ENCODE data around the gene MASP1. TPM values are rescaled to one million over a fixed set of nuclear protein-coding genes. Genes with fewer than 3 reads are reported as not detected.

The MASP1 gene
- total RNA-seq, 1 experiment from 2014 or later, result 1.0 TPM

DNA sequence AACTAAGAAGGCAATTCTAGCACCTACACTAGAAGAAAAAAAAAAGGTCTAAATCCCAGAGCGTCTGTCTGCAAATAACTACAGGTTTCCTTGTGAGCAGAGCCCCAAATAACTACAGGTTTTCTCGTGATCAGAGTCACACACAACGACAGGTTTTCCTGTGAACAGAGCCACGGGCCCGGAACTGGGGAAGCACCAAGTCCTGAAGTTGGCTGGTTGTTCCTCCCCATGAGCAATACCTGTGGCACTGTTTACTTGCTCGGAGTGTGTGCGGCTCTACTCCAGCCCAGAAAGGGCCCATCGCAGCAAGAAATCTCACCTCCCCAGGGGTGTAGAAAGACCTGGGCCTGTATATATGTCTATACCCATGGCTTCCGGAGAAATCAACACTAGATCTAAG, 644 bp upstream of the MASP1 start:
- TF ChIP-seq, protein P1, sequence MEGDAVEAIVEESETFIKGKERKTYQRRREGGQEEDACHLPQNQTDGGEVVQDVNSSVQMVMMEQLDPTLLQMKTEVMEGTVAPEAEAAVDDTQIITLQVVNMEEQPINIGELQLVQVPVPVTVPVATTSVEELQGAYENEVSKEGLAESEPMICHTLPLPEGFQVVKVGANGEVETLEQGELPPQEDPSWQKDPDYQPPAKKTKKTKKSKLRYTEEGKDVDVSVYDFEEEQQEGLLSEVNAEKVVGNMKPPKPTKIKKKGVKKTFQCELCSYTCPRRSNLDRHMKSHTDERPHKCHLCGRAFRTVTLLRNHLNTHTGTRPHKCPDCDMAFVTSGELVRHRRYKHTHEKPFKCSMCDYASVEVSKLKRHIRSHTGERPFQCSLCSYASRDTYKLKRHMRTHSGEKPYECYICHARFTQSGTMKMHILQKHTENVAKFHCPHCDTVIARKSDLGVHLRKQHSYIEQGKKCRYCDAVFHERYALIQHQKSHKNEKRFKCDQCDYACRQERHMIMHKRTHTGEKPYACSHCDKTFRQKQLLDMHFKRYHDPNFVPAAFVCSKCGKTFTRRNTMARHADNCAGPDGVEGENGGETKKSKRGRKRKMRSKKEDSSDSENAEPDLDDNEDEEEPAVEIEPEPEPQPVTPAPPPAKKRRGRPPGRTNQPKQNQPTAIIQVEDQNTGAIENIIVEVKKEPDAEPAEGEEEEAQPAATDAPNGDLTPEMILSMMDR (conservative IDR thresholded peaks at IDR 0.05), result no peak
- Mint-ChIP-seq H3K9me3 (no peaks in the 10 kb centered on the region), H3K4me1 (peaks cover 38 to 46% of the 10 kb centered on the region in 2 experiments), H3K27me3 (ENCODE audit: low read depth) (peaks cover 19% of the 10 kb centered on the region), H3K36me3 (ENCODE audit: insufficient read depth in 1 of 3, low read depth in 3 of 3) (no peaks in the 10 kb centered on the region), H3K27ac (no peak overlapping the region), H3K4me3 (peak overlapping the region in 1 of 2 experiments; percentile 77; a peak in 3 of 5 replicates)
- no peak overlapping the region for H2AK5ac ChIP-seq (ENCODE audit: insufficient read length, low read length)
- no peak overlapping the region for H3K9ac ChIP-seq (ENCODE audit: extremely low read depth, insufficient read length, low read length)
- no peak overlapping the region for H3K56ac ChIP-seq (ENCODE audit: insufficient read length, low read depth, low read length)
- H3K14ac ChIP-seq (ENCODE audit: insufficient read depth, low read length), result no peak overlapping the region
- H4K8ac ChIP-seq (replicated peaks; ENCODE audit: insufficient read length, low read depth, low read length), result no peak overlapping the region
- no peak overlapping the region for H2BK5ac ChIP-seq (ENCODE audit: insufficient read length, low read length)
- no peak overlapping the region for H4K5ac ChIP-seq (ENCODE audit: insufficient read length, low read depth, low read length)
- no peak overlapping the region for H3K4ac ChIP-seq (ENCODE audit: low read depth, low read length)
- H3K79me1 ChIP-seq (ENCODE audit: insufficient read depth, low read depth, low read length, poor library complexity, severe bottlenecking), result no peaks in the 10 kb centered on the region
- H3K27ac ChIP-seq (ENCODE audit: insufficient read length, low read depth, low read length), result no peak overlapping the region
- H2BK12ac ChIP-seq (ENCODE audit: insufficient read length, low read depth, low read length), result no peak overlapping the region
- no peak overlapping the region for H2BK15ac ChIP-seq (ENCODE audit: low read depth, low read length)
- H4K91ac ChIP-seq (ENCODE audit: insufficient read length, low read depth, low read length), result no peak overlapping the region
- H3K18ac ChIP-seq (ENCODE audit: insufficient read length, low read depth, low read length), result no peak overlapping the region
- no peaks in the 10 kb centered on the region for H3K9me3 ChIP-seq (ENCODE audit: control insufficient read depth, low read depth, low read length)
- H3T11ph ChIP-seq (ENCODE audit: low read length), result no peak overlapping the region
- H3K4me1 ChIP-seq (ENCODE audit: insufficient read depth, low read length), result peaks cover 13% of the 10 kb centered on the region
- no CpG with 5 or more reads among the region's 9 CpGs for WGBS (ENCODE audit: extremely low coverage, insufficient read length, low lambda C conversion rate)
- no peak for DNase-seq
- H3K4me2 ChIP-seq (ENCODE audit: insufficient read depth, insufficient read length, low read length), result no peak overlapping the region
- H3K27me3 ChIP-seq (ENCODE audit: insufficient read depth, low read length), result no peaks in the 10 kb centered on the region
- peaks cover 7% of the 10 kb centered on the region for H3K23me2 ChIP-seq (ENCODE audit: insufficient read length, low read depth, low read length, poor library complexity, severe bottlenecking)
- no peak overlapping the region for H2BK120ac ChIP-seq (ENCODE audit: low read depth, low read length, poor library complexity, severe bottlenecking)
- no peak overlapping the region for H2BK20ac ChIP-seq (ENCODE audit: low read depth, low read length, poor library complexity, severe bottlenecking)
- H3K23ac ChIP-seq (ENCODE audit: insufficient read length, low read depth, low read length), result no peak overlapping the region
- no peak overlapping the region for H2AFZ ChIP-seq (ENCODE audit: low read length)
- no peaks in the 10 kb centered on the region for H4K20me1 ChIP-seq (ENCODE audit: control insufficient read depth, insufficient read depth, insufficient read length)
- H3K79me2 ChIP-seq (ENCODE audit: insufficient read depth, low read length), result no peaks in the 10 kb centered on the region

All from H9 (cell line).